ENCODE data around the gene FUT8.

- TF ChIP-seq POLR2A (IDR thresholded peaks at IDR 0.05; ENCODE audit: borderline replicate concordance, extremely low read depth, insufficient read depth, insufficient read length) (no peak), MAX (IDR thresholded peaks at IDR 0.05) (no peak), SIN3A (IDR thresholded peaks at IDR 0.05; ENCODE audit: low read depth) (no peak), CTCF (IDR thresholded peaks at IDR 0.05 in 2 of 3, conservative IDR thresholded peaks at IDR 0.05 in 1 of 3; ENCODE audit: borderline replicate concordance in 1 of 3, insufficient read depth in 1 of 3, low read depth in 2 of 3, low read length in 2 of 3) (no peak), TCF7L2 (IDR thresholded peaks at IDR 0.05; ENCODE audit: borderline replicate concordance, extremely low read depth, insufficient read depth, insufficient read length) (no peak), POLR2AphosphoS5 (IDR thresholded peaks at IDR 0.05; ENCODE audit: low read depth, low read length) (no peak), ZFX (IDR thresholded peaks at IDR 0.05) (no peak), EZH2 (IDR thresholded peaks at IDR 0.05) (no peak), YY1 (IDR thresholded peaks at IDR 0.05; ENCODE audit: extremely low read depth, insufficient replicate concordance, low read depth, low read length) (no peak)
Observed at GRCh38 chr14:65650826-65651225, 238.3 kb downstream of the FUT8 start.

All from HCT116 (cell line).